ENCODE data around the gene NEAT1. TPM values are rescaled to one million over a fixed set of nuclear protein-coding genes. Genes with fewer than 3 reads are reported as not detected.
A peak's percentile ranks its signal among the peaks of the same experiment; 100 is the strongest.

Gene NEAT1
- total and polyA plus RNA-seq, 2 experiments from 2014 or later, result 5.3 to 7.2 TPM

DNA sequence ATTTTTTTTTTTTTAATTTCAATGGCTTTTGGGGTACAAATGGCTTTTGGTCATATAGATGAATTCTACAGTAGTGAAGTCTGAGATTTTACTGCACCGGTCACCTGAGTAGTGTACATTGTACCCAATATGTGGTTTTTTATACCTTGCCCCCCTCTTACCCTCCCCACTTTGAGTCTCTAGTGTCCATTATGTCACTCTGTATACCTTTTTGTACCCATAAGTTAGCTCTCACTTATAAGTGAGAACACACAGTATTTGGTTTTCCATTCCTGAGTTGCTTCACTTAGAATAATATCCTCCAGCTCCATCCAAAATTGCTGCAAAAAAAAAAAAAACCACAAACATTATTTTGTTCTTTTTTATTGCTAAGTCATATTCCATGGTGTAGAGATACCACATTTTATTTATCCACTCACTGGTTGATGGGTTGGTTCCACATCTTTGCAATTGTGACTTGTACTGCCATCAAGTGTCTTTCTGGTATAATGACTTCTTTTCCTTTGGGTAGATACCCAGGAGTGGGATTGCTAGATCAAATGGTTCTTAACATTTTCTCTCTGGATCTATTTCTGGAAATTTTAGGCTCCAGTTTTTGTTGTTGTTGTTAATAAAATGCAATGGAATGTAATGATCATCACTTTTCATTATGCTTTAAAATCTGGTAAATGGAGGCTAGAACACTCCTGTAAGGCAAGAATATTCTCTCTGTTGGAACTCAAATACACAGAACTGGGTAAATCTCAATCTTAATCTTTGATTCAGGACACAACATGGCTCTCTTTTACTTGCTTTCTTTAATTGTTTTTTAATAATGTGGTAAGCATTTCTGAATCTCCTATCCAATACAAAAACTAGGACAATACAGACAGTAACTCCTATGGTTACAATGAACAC lies 10.3 kb downstream of the NEAT1 start:
- peaks cover 21% of the 10 kb centered on the region for H3K4me1 Mint-ChIP-seq
- H4K20me1 ChIP-seq (replicated peaks; ENCODE audit: insufficient read depth), result no peaks in the 10 kb centered on the region
- peak; percentile 16; the same call in 2 of the 3 replicates for ATAC-seq

More for the DNA sequence above, 10.3 kb downstream of the NEAT1 start:
- no peak overlapping the region for H2AFZ ChIP-seq
- H3K4me2 ChIP-seq, result no peak overlapping the region
- no peaks in the 10 kb centered on the region for H3K27me3 Mint-ChIP-seq (ENCODE audit: insufficient read depth, low read depth, poor library complexity)
- no peaks in the 10 kb centered on the region for H3K9me2 ChIP-seq (ENCODE audit: insufficient read depth)
- no peak overlapping the region for H3K4me3 Mint-ChIP-seq
- peaks cover 20% of the 10 kb centered on the region for H3K4me1 ChIP-seq (ENCODE audit: insufficient read depth)
- H3K36me3 Mint-ChIP-seq (ENCODE audit: low read depth), result no peaks in the 10 kb centered on the region
- no peak overlapping the region for H3K4me3 ChIP-seq
- no peaks in the 10 kb centered on the region for H3K9me3 Mint-ChIP-seq
- no peak overlapping the region for H3K27ac ChIP-seq (ENCODE audit: low read depth)
- no peaks in the 10 kb centered on the region for H3F3A ChIP-seq (replicated peaks; ENCODE audit: low read depth)
- DNase-seq (ENCODE audit: low spot score), result peak; percentile 58
- H3K36me3 ChIP-seq (ENCODE audit: insufficient read depth), result no peaks in the 10 kb centered on the region
- no peaks in the 10 kb centered on the region for H3K27me3 ChIP-seq (ENCODE audit: insufficient read depth)
- no peaks in the 10 kb centered on the region for H3K79me2 ChIP-seq (replicated peaks; ENCODE audit: insufficient read depth)
- TF ChIP-seq, protein P1, sequence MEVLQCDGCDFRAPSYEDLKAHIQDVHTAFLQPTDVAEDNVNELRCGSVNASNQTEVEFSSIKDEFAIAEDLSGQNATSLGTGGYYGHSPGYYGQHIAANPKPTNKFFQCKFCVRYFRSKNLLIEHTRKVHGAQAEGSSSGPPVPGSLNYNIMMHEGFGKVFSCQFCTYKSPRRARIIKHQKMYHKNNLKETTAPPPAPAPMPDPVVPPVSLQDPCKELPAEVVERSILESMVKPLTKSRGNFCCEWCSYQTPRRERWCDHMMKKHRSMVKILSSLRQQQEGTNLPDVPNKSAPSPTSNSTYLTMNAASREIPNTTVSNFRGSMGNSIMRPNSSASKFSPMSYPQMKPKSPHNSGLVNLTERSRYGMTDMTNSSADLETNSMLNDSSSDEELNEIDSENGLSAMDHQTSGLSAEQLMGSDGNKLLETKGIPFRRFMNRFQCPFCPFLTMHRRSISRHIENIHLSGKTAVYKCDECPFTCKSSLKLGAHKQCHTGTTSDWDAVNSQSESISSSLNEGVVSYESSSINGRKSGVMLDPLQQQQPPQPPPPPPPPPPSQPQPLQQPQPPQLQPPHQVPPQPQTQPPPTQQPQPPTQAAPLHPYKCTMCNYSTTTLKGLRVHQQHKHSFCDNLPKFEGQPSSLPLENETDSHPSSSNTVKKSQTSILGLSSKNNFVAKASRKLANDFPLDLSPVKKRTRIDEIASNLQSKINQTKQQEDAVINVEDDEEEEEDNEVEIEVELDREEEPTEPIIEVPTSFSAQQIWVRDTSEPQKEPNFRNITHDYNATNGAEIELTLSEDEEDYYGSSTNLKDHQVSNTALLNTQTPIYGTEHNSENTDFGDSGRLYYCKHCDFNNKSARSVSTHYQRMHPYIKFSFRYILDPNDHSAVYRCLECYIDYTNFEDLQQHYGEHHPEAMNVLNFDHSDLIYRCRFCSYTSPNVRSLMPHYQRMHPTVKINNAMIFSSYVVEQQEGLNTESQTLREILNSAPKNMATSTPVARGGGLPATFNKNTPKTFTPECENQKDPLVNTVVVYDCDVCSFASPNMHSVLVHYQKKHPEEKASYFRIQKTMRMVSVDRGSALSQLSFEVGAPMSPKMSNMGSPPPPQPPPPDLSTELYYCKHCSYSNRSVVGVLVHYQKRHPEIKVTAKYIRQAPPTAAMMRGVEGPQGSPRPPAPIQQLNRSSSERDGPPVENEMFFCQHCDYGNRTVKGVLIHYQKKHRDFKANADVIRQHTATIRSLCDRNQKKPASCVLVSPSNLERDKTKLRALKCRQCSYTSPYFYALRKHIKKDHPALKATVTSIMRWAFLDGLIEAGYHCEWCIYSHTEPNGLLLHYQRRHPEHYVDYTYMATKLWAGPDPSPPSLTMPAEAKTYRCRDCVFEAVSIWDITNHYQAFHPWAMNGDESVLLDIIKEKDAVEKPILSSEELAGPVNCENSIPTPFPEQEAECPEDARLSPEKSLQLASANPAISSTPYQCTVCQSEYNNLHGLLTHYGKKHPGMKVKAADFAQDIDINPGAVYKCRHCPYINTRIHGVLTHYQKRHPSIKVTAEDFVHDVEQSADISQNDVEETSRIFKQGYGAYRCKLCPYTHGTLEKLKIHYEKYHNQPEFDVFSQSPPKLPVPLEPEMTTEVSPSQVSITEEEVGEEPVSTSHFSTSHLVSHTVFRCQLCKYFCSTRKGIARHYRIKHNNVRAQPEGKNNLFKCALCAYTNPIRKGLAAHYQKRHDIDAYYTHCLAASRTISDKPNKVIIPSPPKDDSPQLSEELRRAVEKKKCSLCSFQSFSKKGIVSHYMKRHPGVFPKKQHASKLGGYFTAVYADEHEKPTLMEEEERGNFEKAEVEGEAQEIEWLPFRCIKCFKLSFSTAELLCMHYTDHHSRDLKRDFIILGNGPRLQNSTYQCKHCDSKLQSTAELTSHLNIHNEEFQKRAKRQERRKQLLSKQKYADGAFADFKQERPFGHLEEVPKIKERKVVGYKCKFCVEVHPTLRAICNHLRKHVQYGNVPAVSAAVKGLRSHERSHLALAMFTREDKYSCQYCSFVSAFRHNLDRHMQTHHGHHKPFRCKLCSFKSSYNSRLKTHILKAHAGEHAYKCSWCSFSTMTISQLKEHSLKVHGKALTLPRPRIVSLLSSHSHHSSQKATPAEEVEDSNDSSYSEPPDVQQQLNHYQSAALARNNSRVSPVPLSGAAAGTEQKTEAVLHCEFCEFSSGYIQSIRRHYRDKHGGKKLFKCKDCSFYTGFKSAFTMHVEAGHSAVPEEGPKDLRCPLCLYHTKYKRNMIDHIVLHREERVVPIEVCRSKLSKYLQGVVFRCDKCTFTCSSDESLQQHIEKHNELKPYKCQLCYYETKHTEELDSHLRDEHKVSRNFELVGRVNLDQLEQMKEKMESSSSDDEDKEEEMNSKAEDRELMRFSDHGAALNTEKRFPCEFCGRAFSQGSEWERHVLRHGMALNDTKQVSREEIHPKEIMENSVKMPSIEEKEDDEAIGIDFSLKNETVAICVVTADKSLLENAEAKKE (CRISPR knock-in tag; IDR thresholded peaks at IDR 0.05), result no peak
- TF ChIP-seq, protein P2, sequence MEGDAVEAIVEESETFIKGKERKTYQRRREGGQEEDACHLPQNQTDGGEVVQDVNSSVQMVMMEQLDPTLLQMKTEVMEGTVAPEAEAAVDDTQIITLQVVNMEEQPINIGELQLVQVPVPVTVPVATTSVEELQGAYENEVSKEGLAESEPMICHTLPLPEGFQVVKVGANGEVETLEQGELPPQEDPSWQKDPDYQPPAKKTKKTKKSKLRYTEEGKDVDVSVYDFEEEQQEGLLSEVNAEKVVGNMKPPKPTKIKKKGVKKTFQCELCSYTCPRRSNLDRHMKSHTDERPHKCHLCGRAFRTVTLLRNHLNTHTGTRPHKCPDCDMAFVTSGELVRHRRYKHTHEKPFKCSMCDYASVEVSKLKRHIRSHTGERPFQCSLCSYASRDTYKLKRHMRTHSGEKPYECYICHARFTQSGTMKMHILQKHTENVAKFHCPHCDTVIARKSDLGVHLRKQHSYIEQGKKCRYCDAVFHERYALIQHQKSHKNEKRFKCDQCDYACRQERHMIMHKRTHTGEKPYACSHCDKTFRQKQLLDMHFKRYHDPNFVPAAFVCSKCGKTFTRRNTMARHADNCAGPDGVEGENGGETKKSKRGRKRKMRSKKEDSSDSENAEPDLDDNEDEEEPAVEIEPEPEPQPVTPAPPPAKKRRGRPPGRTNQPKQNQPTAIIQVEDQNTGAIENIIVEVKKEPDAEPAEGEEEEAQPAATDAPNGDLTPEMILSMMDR (conservative IDR thresholded peaks at IDR 0.05; ENCODE audit: low read depth in 2 of 2), result peak; percentile 58 to 70
- H3K27ac Mint-ChIP-seq, result no peak overlapping the region

Data from GM23338 (cell line).